LNCaP clone FGC (cell line): ENCODE measurements around the gene SSBP2.
A peak's percentile ranks its signal among the peaks of the same experiment; 100 is the strongest.

Experiments
- DNase-seq: peaks from one replicate; pipeline ENCODE4 v3.0.0-alpha.2; 2011; ENCODE audit warnings: low read depth
- H3K4me3 ChIP-seq: 2 replicates; pipeline ENCODE4 v1.5.1; 2011; ENCODE audit warnings: mild to moderate bottlenecking, low read depth, low read length, control low read depth
- TF ChIP-seq, protein P1 (sequence below): IDR thresholded peaks from 2 replicates; pipeline ENCODE4 v1.5.1; 2012; ENCODE audit warnings: mild to moderate bottlenecking; ENCODE audit not compliant: control insufficient read depth, insufficient read depth; ENCODE audit errors: extremely low read depth

Gene SSBP2

GRCh38 chr5:81549123-81549522 is 201.8 kb downstream of the SSBP2 start:
- DNase-seq, result no peak
- TF ChIP-seq, protein P1, sequence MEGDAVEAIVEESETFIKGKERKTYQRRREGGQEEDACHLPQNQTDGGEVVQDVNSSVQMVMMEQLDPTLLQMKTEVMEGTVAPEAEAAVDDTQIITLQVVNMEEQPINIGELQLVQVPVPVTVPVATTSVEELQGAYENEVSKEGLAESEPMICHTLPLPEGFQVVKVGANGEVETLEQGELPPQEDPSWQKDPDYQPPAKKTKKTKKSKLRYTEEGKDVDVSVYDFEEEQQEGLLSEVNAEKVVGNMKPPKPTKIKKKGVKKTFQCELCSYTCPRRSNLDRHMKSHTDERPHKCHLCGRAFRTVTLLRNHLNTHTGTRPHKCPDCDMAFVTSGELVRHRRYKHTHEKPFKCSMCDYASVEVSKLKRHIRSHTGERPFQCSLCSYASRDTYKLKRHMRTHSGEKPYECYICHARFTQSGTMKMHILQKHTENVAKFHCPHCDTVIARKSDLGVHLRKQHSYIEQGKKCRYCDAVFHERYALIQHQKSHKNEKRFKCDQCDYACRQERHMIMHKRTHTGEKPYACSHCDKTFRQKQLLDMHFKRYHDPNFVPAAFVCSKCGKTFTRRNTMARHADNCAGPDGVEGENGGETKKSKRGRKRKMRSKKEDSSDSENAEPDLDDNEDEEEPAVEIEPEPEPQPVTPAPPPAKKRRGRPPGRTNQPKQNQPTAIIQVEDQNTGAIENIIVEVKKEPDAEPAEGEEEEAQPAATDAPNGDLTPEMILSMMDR, result no peak
- H3K4me3 ChIP-seq, result no peak overlapping the region

GRCh38 chr5:81547001-81547400 is 203.9 kb downstream of the SSBP2 start:
- TF ChIP-seq, protein P1, result no peak
- DNase-seq, result no peak
- no peak overlapping the region for H3K4me3 ChIP-seq

DNA sequence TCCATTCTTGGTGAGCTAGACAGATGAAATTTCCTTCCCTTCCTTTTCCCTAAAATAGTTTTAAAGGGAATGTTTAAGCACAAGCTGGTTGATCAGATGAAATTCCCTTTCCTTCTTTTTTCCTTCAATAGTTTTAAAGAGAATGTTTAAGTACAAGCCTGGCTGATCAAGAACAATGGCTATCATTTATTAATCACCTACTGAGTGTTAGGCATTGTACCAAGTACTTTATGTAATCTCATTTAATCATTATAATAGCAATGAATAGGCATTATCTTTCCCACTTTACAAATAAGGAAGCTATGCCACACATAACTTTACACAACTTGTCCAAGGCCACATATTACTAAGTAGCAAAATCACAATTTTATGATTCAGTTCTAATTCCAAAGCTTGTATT is 205.0 kb downstream of the SSBP2 start:
- no peak overlapping the region for H3K4me3 ChIP-seq
- no peak for DNase-seq
- TF ChIP-seq, protein P1, result no peak

GRCh38 chr5:81544351-81545018 is 206.4 kb downstream of the SSBP2 start:
- TF ChIP-seq, protein P1, result no peak
- peak; percentile 56 for DNase-seq
- H3K4me3 ChIP-seq, result no peak overlapping the region

DNA sequence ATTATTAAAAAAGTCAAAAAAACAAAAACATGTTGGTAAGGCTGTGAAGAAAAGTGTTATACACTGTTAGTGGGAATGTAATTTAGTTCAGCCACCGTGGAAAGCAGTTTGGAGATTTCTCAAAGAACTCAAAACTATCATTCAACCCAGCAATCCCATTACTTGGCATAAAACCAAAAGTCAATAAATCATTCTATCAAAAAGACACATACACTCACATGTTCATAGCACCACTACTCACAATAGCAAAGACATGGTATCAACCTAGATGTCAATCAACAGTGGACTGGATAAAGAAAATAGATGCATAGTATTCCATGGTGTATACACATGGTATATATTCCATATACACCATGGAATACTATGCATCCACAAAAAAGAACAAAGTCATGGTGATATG is 208.7 kb downstream of the SSBP2 start:
- TF ChIP-seq, protein P1, result no peak
- DNase-seq, result no peak

DNA sequence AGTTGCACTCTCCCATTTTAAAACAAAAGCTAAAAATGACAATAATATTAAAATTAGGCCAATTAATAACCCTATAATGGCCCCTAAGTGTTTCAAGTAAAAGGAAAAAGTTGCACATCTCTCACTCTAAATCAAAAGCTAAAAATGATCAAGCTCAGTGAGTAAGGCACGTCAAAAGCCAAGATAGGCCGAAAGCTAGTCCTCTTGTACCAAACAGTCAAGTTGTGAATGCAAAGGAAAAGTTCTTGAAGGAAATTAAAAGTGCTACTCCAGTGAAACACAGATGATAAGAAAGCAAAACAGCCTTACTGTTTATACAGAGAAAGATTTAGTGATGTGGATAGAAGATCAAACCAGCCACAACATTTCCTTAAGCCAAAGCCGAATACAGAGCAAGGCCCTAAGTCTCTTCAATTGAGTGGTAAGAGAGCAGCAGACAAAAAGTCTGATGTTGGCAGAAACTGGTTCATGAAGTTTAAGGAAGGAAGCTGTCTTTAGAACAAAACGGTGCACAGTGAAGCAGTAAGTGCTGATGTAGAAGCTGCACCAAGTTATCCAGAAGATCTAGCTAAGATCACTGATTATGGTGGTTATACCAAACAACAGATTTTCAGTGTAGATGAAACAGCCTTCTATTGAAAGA is 212.9 kb downstream of the SSBP2 start:
- DNase-seq, result no peak
- H3K4me3 ChIP-seq, result no peak overlapping the region
- TF ChIP-seq, protein P1, result no peak

More for the DNA sequence above, 208.7 kb downstream of the SSBP2 start:
- no peak overlapping the region for H3K4me3 ChIP-seq

DNA sequence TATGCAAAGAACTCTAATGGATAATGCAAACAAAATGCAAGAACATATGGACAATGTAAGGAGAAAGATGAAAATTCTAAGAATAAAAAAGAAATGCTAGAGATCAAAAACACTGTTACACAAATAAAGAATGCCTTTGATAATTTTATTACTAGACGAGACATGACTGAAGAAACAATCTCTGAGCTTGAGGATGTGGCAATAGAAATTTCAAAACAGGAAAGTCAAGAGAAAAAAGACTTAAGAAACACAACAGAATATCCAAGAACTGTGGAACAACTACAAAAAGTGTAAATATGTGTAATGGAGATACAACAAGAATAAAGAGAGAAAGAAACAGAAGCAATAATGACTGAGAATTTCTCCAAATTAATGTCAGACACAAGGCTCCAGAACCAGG is 216.5 kb downstream of the SSBP2 start:
- DNase-seq, result no peak
- TF ChIP-seq, protein P1, result no peak
- H3K4me3 ChIP-seq, result no peak overlapping the region
